HG03095 (cell line): ENCODE results near the gene TRIM3.

Experiments used
- ATAC-seq: cut with Tn5 transposase; IDR thresholded peaks from one replicate; pipeline ENCODE4 v1.9.1; 2021; ENCODE audit warnings: moderate library complexity; ENCODE audit not compliant: unreplicated experiment

TRIM3 gene

DNA sequence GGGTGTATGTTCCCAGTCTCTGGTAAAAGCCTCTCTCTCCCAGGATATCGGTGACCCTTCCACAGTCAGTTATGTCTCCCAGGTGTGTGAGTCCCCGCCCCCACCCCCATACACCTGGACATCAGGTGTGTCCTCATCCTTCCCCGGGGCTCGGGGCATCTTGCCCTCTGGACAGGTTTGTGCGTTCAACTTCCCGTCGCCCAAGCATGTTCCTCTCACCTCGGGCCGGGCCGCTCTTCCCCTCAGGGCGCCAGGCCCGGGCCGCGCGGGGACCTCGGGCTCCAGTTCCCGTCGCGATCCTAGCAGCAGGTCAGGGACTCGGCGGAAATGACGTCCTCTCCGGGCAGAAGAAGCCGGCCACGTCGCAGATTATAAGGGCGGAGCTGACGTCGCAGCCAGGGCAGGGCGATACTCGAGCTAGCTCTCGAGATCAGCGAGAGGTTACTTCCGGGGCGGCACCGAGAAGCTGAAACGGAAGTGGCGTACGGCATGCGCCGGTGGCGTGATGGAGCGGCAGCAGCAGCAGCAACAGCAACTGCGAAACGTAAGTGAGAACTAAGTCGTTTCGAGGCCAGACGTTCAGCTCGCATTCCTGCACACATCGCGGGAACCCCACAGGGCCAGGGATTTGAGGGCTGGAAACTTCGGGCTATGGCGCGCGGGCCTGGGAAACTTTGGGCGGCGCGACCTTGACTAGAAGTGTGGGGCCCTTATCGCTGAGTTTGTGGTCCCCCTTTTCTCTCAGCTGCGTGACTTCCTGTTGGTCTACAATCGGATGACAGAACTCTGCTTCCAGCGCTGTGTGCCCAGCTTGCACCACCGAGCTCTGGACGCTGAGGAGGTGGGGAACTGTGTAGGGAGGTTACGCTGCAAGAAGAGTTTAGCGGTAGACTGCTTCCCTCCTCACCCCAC lies 7.5 kb upstream of the TRIM3 start, which contains the start of the genes ARFIP2 and TIMM10B:
TSS of gene ARFIP2 (minus strand) at position 320 of the 912 bp plus-strand sequence. CDS start 910 bp downstream, outside the sequence.
TSS of gene TIMM10B (plus strand) at position 490 of the 912 bp plus-strand sequence. CDS start at position 506, 16 bp downstream.
- ATAC-seq, result peak; percentile 98

GRCh38 chr11:6480299-6480914 lies 6.7 kb upstream of the TRIM3 start:
- ATAC-seq, result no peak

GRCh38 chr11:6476571-6476970 lies 2.8 kb upstream of the TRIM3 start:
- ATAC-seq, result no peak

DNA sequence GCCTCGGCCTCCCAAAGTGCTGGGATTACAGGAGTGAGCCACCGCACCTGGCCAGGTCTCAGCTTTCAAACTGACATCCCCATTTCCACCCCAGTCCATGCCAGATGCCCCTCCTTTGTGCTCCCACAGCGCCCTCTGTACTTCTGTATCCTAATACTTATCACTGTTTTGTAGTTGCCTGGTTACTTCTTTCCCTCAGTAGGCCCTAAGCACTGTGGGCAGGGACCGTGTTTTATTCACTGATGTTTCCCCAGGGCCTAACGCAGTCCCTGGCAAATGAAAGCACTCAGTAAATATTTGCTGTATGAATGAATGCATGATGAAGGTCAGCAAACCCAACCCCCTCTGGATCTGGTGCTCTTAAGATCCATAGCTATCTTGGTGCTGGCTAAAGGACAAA lies 2.2 kb upstream of the TRIM3 start:
- no peak for ATAC-seq

DNA sequence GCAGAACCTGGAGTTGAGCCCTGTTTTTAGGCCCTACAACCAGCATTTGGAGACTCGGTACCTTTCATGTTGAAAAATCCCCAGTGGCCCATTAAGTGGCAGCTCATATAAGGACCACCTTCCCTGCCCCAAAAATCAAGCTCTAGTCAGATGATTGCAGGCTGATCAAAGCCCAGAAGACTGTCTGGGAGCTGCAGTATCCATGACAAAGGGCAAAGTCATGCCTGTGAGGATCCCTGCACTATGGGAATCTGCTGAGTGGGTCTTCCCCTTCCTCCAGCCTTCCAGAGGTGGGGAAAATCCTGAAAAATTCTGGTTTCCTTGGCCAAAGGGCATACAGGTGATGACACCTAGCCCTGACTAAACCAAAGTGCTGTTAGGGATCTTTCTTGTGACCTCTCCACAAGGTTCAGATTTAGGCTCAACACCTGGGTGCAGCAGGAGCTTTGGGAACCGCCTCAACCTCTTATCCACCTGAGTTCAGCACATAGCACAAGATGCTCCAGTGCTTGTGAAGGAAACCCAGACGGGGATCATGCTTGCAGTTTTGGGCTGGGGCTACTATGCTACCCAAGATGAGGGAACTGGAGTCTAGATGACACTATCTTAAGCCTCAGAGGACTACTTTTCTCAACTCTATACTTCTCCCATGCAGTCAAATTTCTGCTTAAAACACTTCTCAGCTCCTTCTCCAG lies 1.2 kb upstream of the TRIM3 start:
- ATAC-seq, result no peak

DNA sequence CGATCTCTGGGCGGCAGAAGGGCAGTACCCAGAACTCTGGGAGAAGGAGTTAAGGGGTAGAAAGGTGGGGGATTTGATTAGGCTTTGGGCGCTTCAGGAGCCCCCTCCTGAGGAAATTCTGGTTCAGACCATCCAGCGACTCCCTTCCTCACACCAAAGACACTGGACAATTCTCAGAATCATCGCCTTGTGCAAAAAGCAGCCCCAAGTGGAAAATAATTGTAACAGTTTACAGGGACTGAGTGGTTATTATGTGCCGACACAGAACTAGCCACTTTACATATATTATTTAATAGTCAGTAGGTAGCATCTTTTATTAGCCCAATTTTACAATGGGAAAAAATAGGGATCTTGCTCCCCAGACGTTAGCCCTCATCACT lies 662 bp upstream of the TRIM3 start:
- ATAC-seq, result no peak

- no peak for ATAC-seq
Measured at GRCh38 chr11:6472934-6473333, 807 bp downstream of the TRIM3 start.

GRCh38 chr11:6469599-6469998 lies 4.1 kb downstream of the TRIM3 start:
- no peak for ATAC-seq

GRCh38 chr11:6468712-6469495 lies 4.8 kb downstream of the TRIM3 start:
- ATAC-seq, result peak; percentile 61

- no peak for ATAC-seq
Measured at GRCh38 chr11:6459099-6459450, 14.7 kb downstream of the TRIM3 start.

DNA sequence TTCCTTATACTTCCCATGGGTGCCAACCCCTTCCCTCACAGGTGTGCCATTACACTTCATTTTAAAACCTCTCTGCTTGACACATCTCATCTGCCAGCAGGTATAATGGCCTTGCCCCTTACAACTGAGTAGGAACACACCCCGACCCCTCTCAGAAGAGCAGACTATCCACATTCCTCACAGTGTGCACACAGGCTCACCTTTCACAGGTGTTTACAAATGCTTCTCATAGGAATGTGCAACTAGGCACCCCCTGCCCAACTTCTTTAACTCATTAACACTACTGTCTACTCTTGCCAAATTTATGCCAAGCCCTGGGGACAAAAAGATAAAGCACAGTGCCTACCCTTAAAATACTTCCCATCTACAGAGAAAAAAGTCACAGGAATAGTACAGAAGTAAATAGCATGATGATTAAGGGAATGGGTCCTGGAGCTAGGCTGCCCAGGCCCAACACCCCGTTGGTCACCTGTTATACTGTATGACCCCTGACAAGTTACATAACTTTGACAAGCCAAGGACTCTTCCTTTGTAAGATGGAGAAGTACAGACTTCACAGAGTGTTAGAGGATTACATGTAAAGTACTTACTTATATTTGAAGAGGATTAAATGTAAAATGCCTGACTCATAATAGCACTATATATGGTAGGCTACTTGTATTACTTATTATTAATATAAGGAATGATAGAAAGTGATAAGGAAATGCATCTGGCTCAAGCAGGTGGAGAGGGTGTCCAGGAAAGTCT lies 15.2 kb downstream of the TRIM3 start:
- ATAC-seq, result no peak

- ATAC-seq, result no peak
Measured at GRCh38 chr11:6457581-6458320, 16.0 kb downstream of the TRIM3 start.

- ATAC-seq, result no peak
Measured at GRCh38 chr11:6456361-6457073, 17.2 kb downstream of the TRIM3 start.

DNA sequence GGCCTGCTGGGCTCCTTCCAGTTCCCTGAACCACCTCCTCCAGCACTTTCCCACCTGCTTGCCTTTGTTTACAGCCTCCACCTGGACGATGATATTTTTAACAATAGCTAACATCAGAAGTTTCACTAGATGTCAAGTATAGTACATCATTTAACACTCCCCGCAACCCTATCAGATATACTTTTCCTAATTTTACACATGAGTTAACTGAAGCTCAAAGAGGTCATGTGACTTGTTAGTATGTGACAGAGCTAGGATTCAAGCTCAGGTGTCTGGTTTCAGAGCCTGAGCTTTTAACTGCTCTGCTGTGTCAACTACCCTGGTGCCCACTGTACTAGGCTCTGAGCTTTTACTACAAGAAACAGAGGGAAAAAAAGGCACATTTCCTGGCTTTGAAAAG lies 18.7 kb downstream of the TRIM3 start:
- no peak for ATAC-seq

DNA sequence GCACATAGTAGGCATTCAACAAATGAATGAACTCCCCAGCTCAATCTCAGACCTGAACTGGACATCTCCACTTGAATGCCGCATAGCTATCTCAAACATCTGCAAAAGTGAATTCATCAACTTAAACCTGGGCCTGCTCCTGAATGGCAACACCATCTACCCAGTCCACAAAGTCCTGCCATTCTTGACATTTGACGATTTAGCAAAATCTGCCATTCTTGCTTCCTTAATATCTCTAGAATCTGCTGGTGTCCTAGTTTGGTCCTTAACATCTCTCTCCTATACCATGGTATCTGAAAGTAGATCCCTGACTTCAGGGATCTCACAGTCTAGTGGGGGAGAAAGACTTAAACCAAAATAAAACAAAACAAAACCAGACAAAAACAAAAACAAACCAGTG lies 20.6 kb downstream of the TRIM3 start:
- no peak for ATAC-seq

- no peak for ATAC-seq
Measured at GRCh38 chr11:6452219-6452618, 21.5 kb downstream of the TRIM3 start.

- ATAC-seq, result no peak
Measured at GRCh38 chr11:6448574-6448973, 25.2 kb downstream of the TRIM3 start.

DNA sequence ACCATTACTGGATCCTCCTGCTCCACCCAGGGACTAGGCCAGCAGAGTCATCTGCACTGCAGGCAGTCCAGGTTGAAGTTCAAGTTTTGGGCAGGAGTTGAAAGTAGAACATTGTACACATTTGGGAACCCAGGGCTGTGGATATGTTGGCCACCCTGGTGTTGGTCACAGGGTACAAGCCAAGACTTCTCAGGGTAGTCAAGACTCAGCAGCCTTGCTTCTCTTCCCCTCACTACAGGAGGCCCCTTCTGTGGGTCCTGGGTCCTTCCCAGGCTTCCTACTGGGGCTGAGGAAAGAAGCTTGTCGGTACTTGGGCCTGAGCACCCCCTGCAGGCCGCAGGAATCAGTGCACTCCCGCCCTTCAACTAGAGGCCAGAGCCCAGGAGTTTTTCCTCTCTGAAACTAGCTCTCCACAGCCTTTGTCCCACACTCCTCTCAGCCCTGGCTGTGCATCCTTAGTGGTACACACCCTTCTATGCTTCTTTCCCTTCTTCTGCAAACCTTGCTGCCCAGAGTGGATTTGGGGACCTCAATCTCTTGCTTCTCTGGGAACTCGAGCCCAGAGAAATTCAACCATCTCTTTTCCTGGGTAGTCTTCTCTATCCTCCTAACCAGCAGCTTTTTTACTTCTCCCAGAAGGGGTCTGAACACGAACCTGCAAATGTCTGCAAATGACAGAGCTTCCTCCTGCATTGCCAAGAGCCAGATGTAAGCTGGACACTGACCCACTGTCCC lies 30.3 kb downstream of the TRIM3 start:
- peak; percentile 65 for ATAC-seq
